H1 (cell line): Measurements from ENCODE around the gene LIPJ. TPM values are rescaled to one million over a fixed set of nuclear protein-coding genes. Genes with fewer than 3 reads are reported as not detected.

Source experiments
- CTCF ChIA-PET: fragments of 300-600 bp; sonication (Branson Sonifier 250); formaldehyde crosslinking; loops from one replicate; lab custom pipeline; 2021; ENCODE audit not compliant: partially characterized antibody; lab: Charles Lee
- POLR2A ChIA-PET: fragments of 300-600 bp; sonication (Branson Sonifier 250); formaldehyde crosslinking; loops from one replicate; lab custom pipeline; 2021; ENCODE audit warnings: inconsistent platforms; ENCODE audit not compliant: partially characterized antibody; lab: Charles Lee
- DNase-seq, 2 experiments: peaks; one replicate each; pipeline versions ENCODE4 v3.0.0 to v3.0.0-alpha.2; 2010 to 2022; ENCODE audit warnings: low spot score in 2 of 2, low read depth in 1 of 2, mixed read lengths in 1 of 2
- FAIRE-seq: peaks from 2 replicates; lab custom pipeline; 2011; peaks lifted over from hg19 to GRCh38; lab: Jason Lieb, UNC
- H2AFZ ChIP-seq: 2 replicates; pipeline ENCODE4 v1.8.1; 2012; ENCODE audit warnings: low read length, inconsistent platforms
- H2AK5ac ChIP-seq: 2 replicates; pipeline ENCODE4 v1.6.1; 2013; ENCODE audit warnings: low read depth, low read length
- H2BK120ac ChIP-seq: replicated peaks from 2 replicates; pipeline ENCODE3; 2013; ENCODE audit warnings: low read depth, low read length, inconsistent platforms
- H2BK12ac ChIP-seq: 2 replicates; pipeline ENCODE4 v1.6.1; 2013; ENCODE audit warnings: low read depth, low read length
- H2BK15ac ChIP-seq: 2 replicates; pipeline ENCODE4 v1.6.1; 2013; ENCODE audit warnings: low read length
- H2BK20ac ChIP-seq: 2 replicates; pipeline ENCODE4 v1.6.1; 2013; ENCODE audit warnings: low read length
- H2BK5ac ChIP-seq: 2 replicates; pipeline ENCODE4 v1.6.1; 2013; ENCODE audit warnings: low read depth, low read length
- H3K14ac ChIP-seq: 2 replicates; pipeline ENCODE4 v1.6.1; 2013; ENCODE audit warnings: inconsistent platforms; ENCODE audit not compliant: insufficient read length
- H3K18ac ChIP-seq: 2 replicates; pipeline ENCODE4 v1.6.1; 2013; ENCODE audit warnings: low read length; ENCODE audit errors: extremely low read depth
- H3K23ac ChIP-seq: 2 replicates; pipeline ENCODE4 v1.6.1; 2013; ENCODE audit warnings: inconsistent platforms; ENCODE audit not compliant: insufficient read length
- H3K23me2 ChIP-seq: 2 replicates; pipeline ENCODE4 v1.6.1; 2013; ENCODE audit warnings: low read depth, low read length
- H3K27ac ChIP-seq: 2 replicates; pipeline ENCODE4 v1.6.1; 2011; ENCODE audit warnings: low read depth, low read length, inconsistent platforms
- H3K27me3 ChIP-seq, 4 experiments: replicated peaks in 1 of 4; 1 replicate in 1 of 4; 2 replicates in 3 of 4; pipeline versions ENCODE4 v1.6.1 to v1.8.1; 2011 to 2013; ENCODE audit warnings: low read length in 3 of 4, mild to moderate bottlenecking in 3 of 4, inconsistent platforms in 2 of 4, mixed read lengths in 2 of 4, moderate library complexity in 1 of 4; ENCODE audit not compliant: control insufficient read depth in 3 of 4, insufficient read depth in 3 of 4; ENCODE audit errors: extremely low read depth in 1 of 4
- H3K36me3 ChIP-seq, 4 experiments: 2 replicates each; pipeline versions ENCODE4 v1.6.1 to v1.8.1; 2011 to 2013; ENCODE audit warnings: mild to moderate bottlenecking in 4 of 4, low read length in 3 of 4, moderate library complexity in 2 of 4, control low read depth in 1 of 4, inconsistent platforms in 1 of 4; ENCODE audit not compliant: insufficient read depth in 4 of 4, control insufficient read depth in 2 of 4
- H3K4ac ChIP-seq: replicated peaks from 2 replicates; pipeline ENCODE3; 2013; ENCODE audit warnings: low read length, low read depth, mixed read lengths, inconsistent platforms; ENCODE audit not compliant: insufficient read length
- H3K4me1 ChIP-seq, 4 experiments: replicated peaks in 1 of 4; 1 replicate in 1 of 4; 2 replicates in 3 of 4; pipeline versions ENCODE4 v1.6.1 to v1.8.1; 2011 to 2013; ENCODE audit warnings: low read length in 3 of 4, inconsistent platforms in 2 of 4, mixed read lengths in 1 of 4; ENCODE audit not compliant: insufficient read depth in 4 of 4, control insufficient read depth in 3 of 4
- H3K4me2 ChIP-seq, 2 experiments: 2 replicates each; pipeline versions ENCODE4 v1.6.1 to v1.8.1; 2011 to 2013; ENCODE audit warnings: low read depth in 2 of 2, low read length in 2 of 2, control low read depth in 1 of 2, inconsistent platforms in 1 of 2, mild to moderate bottlenecking in 1 of 2; ENCODE audit not compliant: insufficient read depth in 1 of 2
- H3K4me3 ChIP-seq, 4 experiments: fragments of 200-600, 300-600 bp in 1 of 4; sonication (generic), shearing (Covaris generic), sonication (Bioruptor Twin) in 1 of 4; 2 replicates each; pipeline versions ENCODE4 v1.5.1 to v1.8.1; 2011 to 2016; ENCODE audit warnings: low read length in 4 of 4, low read depth in 3 of 4, control low read depth in 2 of 4, inconsistent platforms in 2 of 4, mild to moderate bottlenecking in 2 of 4, mixed read lengths in 1 of 4, moderate library complexity in 1 of 4; ENCODE audit not compliant: insufficient read depth in 2 of 4; ENCODE audit errors: extremely low read depth in 1 of 4
- H3K56ac ChIP-seq: replicated peaks from 2 replicates; pipeline ENCODE3; 2013; ENCODE audit warnings: low read depth, mild to moderate bottlenecking, mixed read lengths, low read length, inconsistent platforms; ENCODE audit not compliant: insufficient read length
- H3K79me1 ChIP-seq: 2 replicates; pipeline ENCODE4 v1.6.1; 2013; ENCODE audit warnings: low read depth, low read length, control low read depth
- H3K79me2 ChIP-seq, 2 experiments: 2 replicates each; pipeline versions ENCODE4 v1.6.1 to v1.8.1; 2012 to 2013; ENCODE audit warnings: low read length in 2 of 2, mild to moderate bottlenecking in 2 of 2, inconsistent platforms in 1 of 2; ENCODE audit not compliant: insufficient read depth in 2 of 2, control insufficient read depth in 1 of 2
- H3K9ac ChIP-seq, 4 experiments: replicated peaks in 1 of 4; 1 replicate in 1 of 4; 2 replicates in 3 of 4; pipeline versions ENCODE4 v1.6.1 to v1.8.1; 2011 to 2013; ENCODE audit warnings: low read depth in 3 of 4, low read length in 3 of 4, control low read depth in 2 of 4, mild to moderate bottlenecking in 2 of 4, moderate library complexity in 2 of 4, inconsistent platforms in 1 of 4; ENCODE audit errors: extremely low read depth in 1 of 4
- H3K9me3 ChIP-seq, 2 experiments: 2 replicates each; pipeline versions ENCODE4 v1.6.1 to v1.8.1; 2012 to 2013; ENCODE audit warnings: mild to moderate bottlenecking in 2 of 2, moderate library complexity in 2 of 2, control low read depth in 1 of 2, inconsistent platforms in 1 of 2, low read depth in 1 of 2, low read length in 1 of 2, mixed read lengths in 1 of 2; ENCODE audit not compliant: insufficient read depth in 2 of 2
- H4K20me1 ChIP-seq, 2 experiments: replicated peaks in 1 of 2; 2 replicates each; pipeline versions ENCODE3 to v1.8.1; 2011 to 2013; ENCODE audit warnings: inconsistent platforms in 2 of 2, low read length in 2 of 2, mild to moderate bottlenecking in 1 of 2; ENCODE audit not compliant: insufficient read depth in 2 of 2, control insufficient read depth in 1 of 2
- H4K5ac ChIP-seq: 2 replicates; pipeline ENCODE4 v1.6.1; 2013; ENCODE audit warnings: low read length, low read depth, mixed read lengths, inconsistent platforms; ENCODE audit not compliant: insufficient read length
- H4K8ac ChIP-seq: 2 replicates; pipeline ENCODE4 v1.8.0; 2013; ENCODE audit warnings: mild to moderate bottlenecking, moderate library complexity, low read length, inconsistent platforms; ENCODE audit not compliant: insufficient read depth; ENCODE audit errors: extremely low read depth
- H4K91ac ChIP-seq: replicated peaks from 2 replicates; pipeline ENCODE3; 2013; ENCODE audit warnings: low read length, mixed read lengths, inconsistent platforms; ENCODE audit not compliant: insufficient read length
- ASH2L ChIP-seq: fragments of 200-600, 300-600 bp; sonication (generic); IDR thresholded peaks from one replicate; pipeline ENCODE4 v1.7.1; 2017; ENCODE audit warnings: low read length
- BRCA1 ChIP-seq: IDR thresholded peaks from 2 replicates; pipeline ENCODE4 v1.6.1; 2012; ENCODE audit warnings: low read depth, low read length, improper control_type of control experiment
- CBX8 ChIP-seq: fragments of 300-800, 300-1000 bp; sonication (generic); IDR thresholded peaks from 2 replicates; pipeline ENCODE4 v1.7.1; 2016; ENCODE audit warnings: low read depth, low read length, borderline replicate concordance
- CHD1 ChIP-seq: IDR thresholded peaks from 2 replicates; pipeline ENCODE4 v1.6.1; 2012; ENCODE audit warnings: low read depth, low read length, improper control_type of control experiment
- EGR1 ChIP-seq: IDR thresholded peaks from 2 replicates; pipeline ENCODE4 v1.6.1; 2011; ENCODE audit warnings: low read depth, low read length, borderline replicate concordance
- EP300 ChIP-seq, 2 experiments: IDR thresholded peaks; 1 replicate in 1 of 2; 2 replicates in 1 of 2; pipeline ENCODE4 v1.6.1; 2011 to 2012; ENCODE audit warnings: low read depth in 2 of 2, low read length in 2 of 2, mild to moderate bottlenecking in 2 of 2, borderline replicate concordance in 1 of 2, inconsistent platforms in 1 of 2, moderate library complexity in 1 of 2
- FOSL1 ChIP-seq: IDR thresholded peaks from 2 replicates; pipeline ENCODE4 v1.6.1; 2011; ENCODE audit warnings: mild to moderate bottlenecking, low read depth, low read length, moderate library complexity; ENCODE audit not compliant: insufficient read depth
- JUND ChIP-seq: IDR thresholded peaks from 2 replicates; pipeline ENCODE4 v1.6.1; 2011; ENCODE audit warnings: mild to moderate bottlenecking, improper control_type of control experiment, low read length
- KDM5A ChIP-seq: fragments of 200-600 bp; IDR thresholded peaks from 2 replicates; pipeline ENCODE4 v1.7.1; 2012; ENCODE audit warnings: mild to moderate bottlenecking, low read length, inconsistent platforms, mixed read lengths
- SIN3A ChIP-seq, 2 experiments: IDR thresholded peaks in 1 of 2; conservative IDR thresholded peaks in 1 of 2; 2 replicates each; pipeline ENCODE4 v1.6.1; 2011 to 2012; ENCODE audit warnings: low read length in 2 of 2, improper control_type of control experiment in 1 of 2, low read depth in 1 of 2, mild to moderate bottlenecking in 1 of 2
- SP1 ChIP-seq: IDR thresholded peaks from 2 replicates; pipeline ENCODE4 v1.6.1; 2011; ENCODE audit warnings: low read depth, low read length
- SP2 ChIP-seq: IDR thresholded peaks from 2 replicates; pipeline ENCODE4 v1.6.1; 2012; ENCODE audit warnings: mild to moderate bottlenecking, low read length, inconsistent platforms
- SRF ChIP-seq: IDR thresholded peaks from 2 replicates; pipeline ENCODE4 v1.6.1; 2011; ENCODE audit warnings: mild to moderate bottlenecking, low read depth, low read length, moderate library complexity
- SUZ12 ChIP-seq: fragments of 200-600 bp; sonication (generic); IDR thresholded peaks from 2 replicates; pipeline ENCODE4 v1.6.1; 2012; ENCODE audit warnings: mild to moderate bottlenecking, inconsistent platforms, low read length, moderate library complexity, mixed read lengths
- TAF1 ChIP-seq: IDR thresholded peaks from 2 replicates; pipeline ENCODE4 v1.6.1; 2011; ENCODE audit warnings: mild to moderate bottlenecking, low read depth, low read length
- TAF7 ChIP-seq: optimal IDR thresholded peaks from 2 replicates; pipeline ENCODE3; 2011; ENCODE audit warnings: low read depth, mild to moderate bottlenecking, inconsistent platforms, low read length, moderate library complexity, borderline replicate concordance
- WGBS, 2 experiments: shearing (Covaris generic) in 1 of 2; methylation state at CpG; one replicate each; pipeline versions ENCODE4 v1.1.6 to v1.1.7; 2013 to 2015; ENCODE audit warnings: low lambda C conversion rate in 2 of 2, mixed read lengths in 2 of 2, inconsistent platforms in 1 of 2, low coverage in 1 of 2, missing lambda C conversion rate in 1 of 2; ENCODE audit not compliant: insufficient replicate concordance in 2 of 2, insufficient coverage in 1 of 2, insufficient read length in 1 of 2; ENCODE audit errors: extremely low coverage in 1 of 2, missing lambda C conversion rate in 1 of 2; 5-methylcytosine and 5-hydroxymethylcytosine counted together
- polyA plus RNA-seq, 7 experiments: library from polyadenylated mRNA; depleted of rRNA in 3 of 7; stranded (reverse) in 5 of 7; unstranded in 2 of 7; fragments of >200 nt in 5 of 7; fragments of 200-250 nt in 2 of 7; gene quantifications; 1 replicate in 5 of 7; 2 replicates in 1 of 7; 4 replicates in 1 of 7; pipeline versions ENCODE4 v1.2.1 to v1.2.3, GENCODE V29; 2011 to 2013; ENCODE audit warnings: missing spikeins in 2 of 7, mixed read lengths in 2 of 7
- total RNA-seq: library from RNA; stranded (reverse); fragmentation: NEBNext Ultra II Directional; extraction: Animal tissue kit (Norgen Biotek cat#: 25700); gene quantifications from 2 replicates; pipeline ENCODE4 v1.2.1, GENCODE V29; 2021

The LIPJ gene
- total and polyA plus RNA-seq, 2 of the 8 experiments (the other 6 are each of a cell fraction or from before 2014, with no cell fraction given) = not detected

- TF ChIP-seq KDM5A (no peak), FOSL1 (no peak), CBX8 (no peak), SP1 (no peak), CHD1 (no peak), SRF (no peak), SIN3A (conservative IDR thresholded peaks at IDR 0.05 in 1 of 2, IDR thresholded peaks at IDR 0.05 in 1 of 2; ENCODE audit: low read depth in 1 of 2, low read length in 2 of 2) (no peak), BRCA1 (no peak), TAF7 (no peak), ASH2L (no peak), TAF1 (no peak), EGR1 (no peak), EP300 (IDR thresholded peaks at IDR 0.05; ENCODE audit: borderline replicate concordance in 1 of 2, low read depth in 2 of 2, low read length in 2 of 2) (no peak), SP2 (no peak), SUZ12 (no peak), JUND (no peak)
- H4K20me1 ChIP-seq = no peaks in the 10 kb centered on the region
- H3K4ac ChIP-seq = no peak overlapping the region
- H3K36me3 ChIP-seq = no peaks in the 10 kb centered on the region
- H3K79me1 ChIP-seq = no peaks in the 10 kb centered on the region
- DNase-seq (no peak), FAIRE-seq (no peak)
- H3K18ac ChIP-seq = no peak overlapping the region
- no peak overlapping the region for H2BK12ac ChIP-seq
- H3K56ac ChIP-seq = no peak overlapping the region
- H4K91ac ChIP-seq = no peak overlapping the region
- no peak overlapping the region for H2BK5ac ChIP-seq
- no peaks in the 10 kb centered on the region for H3K27me3 ChIP-seq
- no peaks in the 10 kb centered on the region for H3K23me2 ChIP-seq
- WGBS, 2 experiments = 90% methylated on average over 2 of the region's 2 CpGs; no CpG with 5 or more reads in 1 of the 2 experiments
- no peaks in the 10 kb centered on the region for H3K4me1 ChIP-seq
- H2BK20ac ChIP-seq = no peak overlapping the region
- no peak overlapping the region for H3K14ac ChIP-seq
- no peak overlapping the region for H3K4me2 ChIP-seq
- H3K4me3 ChIP-seq = no peak overlapping the region
- no peak overlapping the region for H2BK15ac ChIP-seq
- no peak overlapping the region for H2BK120ac ChIP-seq
- ChIA-PET POLR2A (no interaction called here), CTCF (interaction anchor here (1.1 kb wide), 1 partner anchor 9 kb away, joined by 3 read pairs; no protein-coding TSS in a partner anchor)
- no peak overlapping the region for H4K8ac ChIP-seq
- H2AFZ ChIP-seq = no peak overlapping the region
- no peak overlapping the region for H4K5ac ChIP-seq
- H2AK5ac ChIP-seq = no peak overlapping the region
- no peaks in the 10 kb centered on the region for H3K79me2 ChIP-seq
- no peak overlapping the region for H3K9ac ChIP-seq
- H3K23ac ChIP-seq = no peak overlapping the region
- H3K27ac ChIP-seq = no peak overlapping the region
- H3K9me3 ChIP-seq = no peaks in the 10 kb centered on the region; a peak in 1 of 4 replicates
These were observed 53.6 kb downstream of the LIPJ start for GRCh38 chr10:88640186-88640585.
